RCC 7860 (cell line): ENCODE measurements around the gene TTLL11.
A peak's percentile ranks its signal among the peaks of the same experiment; 100 is the strongest.
"Not testable (repeated sequence)": the region's sequence is repeated elsewhere in the genome, so short reads cannot be mapped to it uniquely, and the experiment has no call there.

Source experiments
- DNase-seq: peaks from one replicate; pipeline ENCODE4 v3.0.0-alpha.2; 2015; ENCODE audit warnings: low spot score
- FAIRE-seq: peaks from 2 replicates; lab custom pipeline; 2012; peaks lifted over from hg19 to GRCh38; lab: Jason Lieb, UNC

The TTLL11 gene

DNA sequence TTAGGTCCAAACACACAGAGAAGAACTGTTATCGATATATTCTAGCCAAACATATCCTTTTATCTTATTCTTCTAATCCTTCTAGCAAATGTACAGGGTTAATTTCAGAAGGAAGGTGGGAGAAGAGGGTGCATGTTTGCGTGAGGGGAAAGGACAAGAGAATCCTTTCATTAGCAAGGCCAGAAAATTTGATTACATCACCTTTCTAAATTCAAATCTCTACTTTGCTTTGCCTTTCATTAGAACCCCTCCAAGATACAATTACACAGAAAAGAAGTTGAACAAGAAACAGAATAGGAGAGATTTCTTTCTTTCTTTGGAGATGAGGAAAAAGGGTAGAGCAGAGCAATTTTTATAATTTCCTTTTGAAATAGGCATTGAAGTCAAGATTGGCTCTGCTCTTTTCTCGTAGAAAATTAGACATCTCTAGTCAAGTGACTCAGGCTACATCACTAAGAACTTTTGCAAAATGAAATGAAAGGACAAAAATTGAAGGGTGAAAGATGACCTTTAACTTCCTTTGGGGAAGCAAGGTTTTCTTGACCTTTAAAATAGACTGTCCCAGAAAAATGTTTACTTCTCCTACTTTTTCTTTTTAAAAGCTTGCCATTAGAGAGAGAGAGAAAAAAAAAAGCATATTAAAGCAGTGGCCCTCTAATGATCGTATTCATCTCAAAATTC is 81.2 kb downstream of the TTLL11 start:
- FAIRE-seq, result no peak

DNA sequence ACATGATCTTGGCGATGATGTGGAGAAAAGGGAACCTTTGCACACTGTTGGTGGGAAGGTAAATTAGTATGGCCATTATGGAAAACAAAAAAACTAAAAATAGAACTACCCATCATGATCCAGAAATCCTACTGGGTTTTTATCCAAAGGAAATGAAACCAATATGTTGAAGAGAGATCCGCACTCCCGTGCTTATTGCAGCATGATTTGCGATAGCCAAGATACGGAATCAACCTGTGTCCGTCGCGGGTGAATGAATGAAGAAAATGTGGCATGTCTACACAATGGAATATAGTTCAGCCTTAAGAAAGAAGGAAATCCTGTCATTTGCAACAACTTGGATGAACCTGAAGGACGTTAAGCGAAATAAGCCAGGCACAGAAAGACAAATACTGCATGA is 84.5 kb downstream of the TTLL11 start:
- no peak for FAIRE-seq
- DNase-seq, result no peak

More for the DNA sequence above, 81.2 kb downstream of the TTLL11 start:
- no peak for DNase-seq

GRCh38 chr9:122007837-122008236 is 85.3 kb downstream of the TTLL11 start:
- FAIRE-seq (no peak), DNase-seq (no peak)

DNA sequence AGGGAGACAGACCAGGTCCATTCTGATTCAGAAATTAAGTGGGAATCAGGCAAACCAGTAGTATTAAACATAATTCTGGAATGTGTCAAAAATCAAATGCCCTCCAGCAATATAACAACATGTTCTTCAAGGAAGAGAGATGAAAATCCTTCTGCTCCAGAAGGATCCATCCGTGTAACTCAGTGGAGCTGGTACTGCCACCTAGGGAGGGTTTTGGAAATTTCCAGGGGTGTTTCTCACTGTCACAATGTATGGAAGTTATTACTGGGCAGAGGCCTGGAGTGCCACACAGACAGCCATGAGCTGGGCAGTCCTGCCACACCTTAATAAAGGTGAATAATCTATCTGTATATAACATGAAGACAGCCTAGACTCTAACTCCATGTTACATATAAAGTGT is 87.5 kb downstream of the TTLL11 start:
- DNase-seq (peak; percentile 27), FAIRE-seq (no peak)

GRCh38 chr9:122004589-122004988 is 88.5 kb downstream of the TTLL11 start:
- no peak for FAIRE-seq
- no peak for DNase-seq

DNA sequence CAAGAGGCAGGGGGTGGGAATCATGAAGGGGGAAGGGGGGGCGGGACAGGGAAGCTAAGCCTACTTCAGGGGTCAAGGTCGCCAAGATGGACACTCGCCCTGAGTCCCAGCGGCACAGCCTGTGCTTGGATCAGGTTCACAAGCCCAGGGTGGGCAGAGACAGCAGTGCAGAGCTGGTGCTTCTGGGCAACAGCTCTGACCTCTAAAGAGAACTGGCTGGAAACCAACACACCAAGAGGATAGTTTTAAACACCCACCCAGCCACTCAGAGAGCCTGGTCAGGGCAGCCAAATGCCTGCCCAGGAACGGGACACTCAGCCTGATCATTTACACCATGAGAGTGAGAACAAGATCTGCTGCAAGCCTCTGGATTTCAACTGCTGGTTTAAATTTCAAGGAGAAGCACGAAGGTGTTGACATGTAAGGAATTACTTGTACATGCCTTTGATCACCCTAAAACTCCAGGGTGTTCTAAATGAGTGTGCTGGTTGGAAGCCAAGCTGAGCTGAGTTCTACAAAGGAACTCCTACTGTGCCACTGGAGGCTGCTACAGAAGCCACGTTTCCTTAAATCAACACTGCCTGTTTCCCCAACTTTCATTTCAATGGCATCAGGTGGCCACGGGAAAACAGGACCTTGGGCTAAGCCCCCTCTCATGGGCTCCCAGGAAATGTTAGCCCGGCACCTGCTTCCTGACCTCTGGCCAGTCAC is 91.5 kb downstream of the TTLL11 start:
- no peak for FAIRE-seq
- DNase-seq, result no peak

GRCh38 chr9:122000526-122000925 is 92.6 kb downstream of the TTLL11 start:
- DNase-seq, FAIRE-seq: not testable (repeated sequence)

- DNase-seq, result no peak
- FAIRE-seq, result no peak
Observed at GRCh38 chr9:121999556-121999955, 93.6 kb downstream of the TTLL11 start.

DNA sequence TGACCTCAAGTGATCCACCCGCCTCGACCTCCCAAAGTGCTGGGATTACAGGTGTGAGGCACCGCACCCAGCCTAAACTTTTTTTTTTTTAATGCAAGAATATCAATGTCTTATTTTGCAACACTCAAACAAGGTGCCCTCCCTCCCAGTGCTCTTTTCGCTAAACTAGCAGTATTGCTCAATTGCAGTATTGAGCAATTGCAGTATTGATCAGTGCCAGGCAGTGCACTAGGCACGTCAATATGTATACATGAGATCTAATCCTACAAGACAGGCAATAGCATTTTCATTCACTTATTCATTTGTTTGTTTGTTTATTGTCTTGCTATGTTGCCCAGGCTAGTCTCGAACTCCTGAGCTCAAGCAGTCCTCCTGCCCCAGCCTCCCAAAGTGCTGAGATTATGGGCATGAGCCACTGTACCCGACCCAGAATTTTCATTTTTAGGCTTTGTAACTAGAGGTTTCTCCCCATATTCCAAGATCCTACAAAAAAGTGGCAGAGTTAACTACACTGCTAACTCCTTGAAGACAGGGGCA is 94.5 kb downstream of the TTLL11 start:
- FAIRE-seq (no peak), DNase-seq (no peak)

GRCh38 chr9:121997791-121998190 is 95.3 kb downstream of the TTLL11 start:
- DNase-seq (no peak), FAIRE-seq (no peak)

DNA sequence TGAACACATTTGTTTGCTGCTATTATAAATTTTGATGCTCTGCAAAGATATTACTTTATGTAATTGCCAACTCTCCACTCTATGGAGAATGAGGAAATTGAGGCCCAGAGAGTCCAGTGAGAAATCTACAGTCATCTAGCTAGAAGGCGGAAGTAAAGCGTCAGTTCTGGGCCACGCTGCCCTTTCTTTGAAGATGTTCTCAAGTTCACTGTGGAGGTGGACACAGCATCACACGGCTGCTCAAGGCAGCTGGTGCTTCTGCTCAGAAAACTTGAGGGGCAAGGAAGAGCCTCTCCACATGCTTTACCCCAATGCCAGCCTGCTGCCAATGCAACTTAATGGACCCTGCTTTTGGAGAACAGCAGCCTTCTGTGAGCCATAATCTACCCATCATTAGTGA is 96.3 kb downstream of the TTLL11 start:
- DNase-seq (no peak), FAIRE-seq (no peak)

GRCh38 chr9:121995997-121996396 is 97.1 kb downstream of the TTLL11 start:
- FAIRE-seq (no peak), DNase-seq (no peak)

DNA sequence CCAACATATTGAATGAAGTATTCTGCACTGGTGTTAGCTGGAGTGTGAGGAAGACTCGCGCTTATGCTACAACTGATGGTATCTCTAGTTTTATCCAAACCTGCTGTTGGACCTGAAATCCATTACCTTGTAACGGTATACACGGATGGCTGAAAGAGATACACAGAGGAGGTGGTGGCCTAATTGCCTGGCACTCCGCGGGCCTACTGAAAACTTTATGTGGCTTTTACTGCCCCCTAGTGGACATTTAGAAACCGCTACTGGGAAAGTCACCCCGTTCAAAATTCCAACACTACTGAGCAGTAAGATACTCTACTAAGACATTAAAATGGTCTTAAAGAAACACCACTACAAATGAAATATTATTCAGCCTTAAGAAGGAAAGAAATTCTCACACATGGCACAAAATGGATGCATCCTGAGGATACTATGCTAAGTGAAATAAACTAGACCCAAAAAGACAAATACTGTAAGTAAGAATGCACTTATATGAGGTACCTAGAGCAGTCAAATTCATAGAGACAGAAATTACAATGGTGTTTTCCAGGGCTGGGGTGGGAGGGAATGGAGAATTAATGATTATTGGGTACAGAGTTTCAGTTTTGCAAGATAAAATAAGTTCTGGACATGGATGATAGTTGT is 100.4 kb downstream of the TTLL11 start:
- peak; percentile 66 for FAIRE-seq
- peak; percentile 62 for DNase-seq

- FAIRE-seq, result no peak
Observed at GRCh38 chr9:121991307-121991661, 101.8 kb downstream of the TTLL11 start.

GRCh38 chr9:121990600-121991306 is 102.4 kb downstream of the TTLL11 start:
- DNase-seq (no peak), FAIRE-seq (no peak)

More at GRCh38 chr9:121991307-121991661, 101.8 kb downstream of the TTLL11 start:
- no peak for DNase-seq

GRCh38 chr9:121989010-121989409 is 104.1 kb downstream of the TTLL11 start:
- no peak for FAIRE-seq

DNA sequence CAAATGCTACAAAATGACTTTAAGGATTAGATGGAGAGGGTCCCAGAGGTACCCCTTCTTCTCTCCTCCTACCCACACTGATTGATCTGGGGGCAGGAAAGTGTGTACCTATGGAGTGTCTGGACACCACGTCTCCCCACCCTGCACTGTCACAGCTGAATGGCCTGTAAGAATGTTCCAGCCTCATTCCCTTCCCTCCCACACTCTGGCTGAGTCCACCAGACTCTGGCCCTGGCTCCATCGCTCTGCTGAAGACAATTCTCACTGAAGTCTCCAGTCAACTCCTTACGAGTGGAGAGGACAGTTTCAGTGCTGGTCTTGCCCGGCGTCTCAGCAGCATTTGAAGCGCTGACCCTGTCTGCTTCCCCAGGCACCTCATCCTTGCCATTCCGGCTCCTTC is 105.8 kb downstream of the TTLL11 start:
- FAIRE-seq, result no peak

More at GRCh38 chr9:121989010-121989409, 104.1 kb downstream of the TTLL11 start:
- DNase-seq, result no peak

DNA sequence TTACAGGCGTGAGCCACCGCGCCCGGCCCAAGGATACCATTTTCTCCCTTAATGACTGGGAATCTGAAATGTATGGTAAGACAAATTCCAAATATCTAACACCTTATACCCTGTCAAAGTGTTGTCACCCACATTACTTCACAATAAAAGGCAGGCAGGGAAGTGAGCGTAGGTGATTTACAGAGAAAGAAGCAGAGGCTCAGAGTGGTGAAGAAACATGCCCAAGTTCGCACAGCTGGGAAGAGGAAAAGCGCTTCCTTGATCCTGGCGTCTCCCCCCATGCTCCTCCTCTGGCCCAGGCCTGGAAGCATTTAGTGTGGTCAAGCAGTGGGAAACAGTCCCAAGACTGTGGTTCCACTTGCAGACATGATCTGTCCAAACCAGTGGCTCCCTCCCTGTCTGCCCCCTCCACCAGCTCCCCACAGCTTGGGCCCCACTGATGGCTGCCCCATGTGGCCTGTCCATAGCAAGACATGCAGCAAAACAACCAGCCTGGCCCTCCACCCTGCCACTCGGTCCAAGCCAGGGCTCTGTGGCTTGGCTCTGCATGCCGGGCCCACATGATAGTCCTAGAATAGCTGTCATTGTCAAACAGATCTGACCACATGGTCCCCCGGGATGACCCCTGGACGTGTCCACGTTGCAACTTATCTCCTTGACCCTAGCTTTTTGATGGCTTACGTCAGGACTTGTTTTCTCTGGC is 107.2 kb downstream of the TTLL11 start:
- DNase-seq (no peak), FAIRE-seq (no peak)

More for the DNA sequence above, 105.8 kb downstream of the TTLL11 start:
- peak; percentile 13 for DNase-seq

DNA sequence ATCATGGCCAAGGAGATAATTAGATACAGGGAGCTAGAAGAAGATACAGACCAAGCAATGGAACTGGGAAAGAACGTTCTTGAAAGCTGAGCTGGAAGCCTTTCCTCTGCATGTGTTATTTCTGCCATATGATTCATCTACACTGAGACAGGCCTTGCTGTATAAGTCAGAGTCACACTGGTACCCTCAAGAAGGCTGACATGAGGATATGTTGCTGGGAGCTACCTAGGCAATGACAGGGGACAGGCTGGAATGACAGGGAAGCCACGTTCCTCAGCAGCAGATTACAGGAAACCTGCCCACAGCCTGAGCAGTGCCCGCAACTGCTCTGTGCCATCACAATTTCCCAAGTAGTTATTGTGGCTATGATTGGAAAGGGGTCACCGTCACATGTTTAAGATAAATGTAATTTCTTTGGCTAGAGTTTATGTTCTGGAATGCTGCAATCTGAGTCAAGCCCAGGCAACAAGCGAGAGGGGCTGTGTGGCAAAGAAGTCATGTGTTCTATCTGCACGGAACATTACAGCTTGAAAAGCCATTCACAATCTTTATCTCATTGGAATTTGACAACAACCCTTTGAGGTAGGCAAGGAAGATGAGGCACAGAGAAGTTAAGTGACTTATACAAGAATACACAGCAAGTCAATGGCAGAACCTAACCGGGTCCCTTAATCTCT is 108.2 kb downstream of the TTLL11 start:
- FAIRE-seq (no peak), DNase-seq (peak; percentile 11)

GRCh38 chr9:121983736-121984135 is 109.4 kb downstream of the TTLL11 start:
- FAIRE-seq (no peak), DNase-seq (no peak)
